ENCODE results near the gene OCA2.

The OCA2 gene

GRCh38 chr15:28060005-28060404 is 39.1 kb downstream of the OCA2 start:
- no peaks in the 10 kb centered on the region; the same call in 1 of the 2 replicates for H3K9me3 ChIP-seq (ENCODE audit: control insufficient read depth, insufficient read depth, low read length)
- H3K9ac ChIP-seq (ENCODE audit: low read depth, low read length), result no peak overlapping the region
- H3K36me3 ChIP-seq (ENCODE audit: insufficient read depth, low read length), result no peaks in the 10 kb centered on the region
- H3K4me1 ChIP-seq (ENCODE audit: insufficient read depth, low read length), result no peaks in the 10 kb centered on the region

GRCh38 chr15:28058082-28058481 is 41.0 kb downstream of the OCA2 start:
- Histone ChIP-seq H3K4me1 (ENCODE audit: insufficient read depth, low read length) (no peaks in the 10 kb centered on the region), H3K36me3 (ENCODE audit: insufficient read depth, low read length) (no peaks in the 10 kb centered on the region), H3K9me3 (ENCODE audit: control insufficient read depth, insufficient read depth, low read length) (no peaks in the 10 kb centered on the region), H3K9ac (ENCODE audit: low read depth, low read length) (no peak overlapping the region)

DNA sequence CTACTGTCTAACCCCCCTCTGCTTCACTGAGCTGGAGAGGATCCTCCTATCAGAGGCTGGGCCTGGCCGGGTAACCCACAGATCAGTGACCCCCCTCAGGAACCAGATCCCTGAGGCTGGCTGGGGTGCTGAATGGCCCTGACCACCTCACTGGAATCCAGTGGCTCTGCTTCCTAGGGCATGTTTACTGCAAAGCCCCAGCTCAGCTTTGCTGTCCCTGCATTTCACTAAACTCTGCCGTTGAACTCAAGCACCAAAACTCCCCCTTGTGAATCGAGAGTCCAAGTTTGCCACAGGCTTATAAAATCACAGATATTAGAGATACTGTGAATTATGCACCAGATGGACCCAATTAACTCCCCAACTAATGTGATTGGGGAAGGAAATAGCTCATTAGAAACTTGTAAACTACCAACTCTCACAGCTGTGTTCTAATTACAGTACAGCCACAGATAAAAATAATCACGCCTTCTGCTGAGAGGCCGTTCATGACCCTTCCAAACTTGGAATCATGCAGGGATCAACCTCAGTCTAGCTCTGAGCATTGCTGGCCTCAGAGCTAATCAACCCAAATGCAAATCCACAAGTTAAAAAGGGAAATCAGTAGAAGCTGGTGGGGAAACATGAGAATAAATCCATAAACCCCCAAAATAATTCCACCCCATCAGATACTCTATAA is 47.0 kb downstream of the OCA2 start:
- H3K9me3 ChIP-seq (ENCODE audit: control insufficient read depth, insufficient read depth, low read length), result no peaks in the 10 kb centered on the region; the same call in 1 of the 2 replicates
- no peaks in the 10 kb centered on the region for H3K36me3 ChIP-seq (ENCODE audit: insufficient read depth, low read length)
- H3K4me1 ChIP-seq (ENCODE audit: insufficient read depth, low read length), result no peaks in the 10 kb centered on the region
- no peak overlapping the region for H3K9ac ChIP-seq (ENCODE audit: low read depth, low read length)

DNA sequence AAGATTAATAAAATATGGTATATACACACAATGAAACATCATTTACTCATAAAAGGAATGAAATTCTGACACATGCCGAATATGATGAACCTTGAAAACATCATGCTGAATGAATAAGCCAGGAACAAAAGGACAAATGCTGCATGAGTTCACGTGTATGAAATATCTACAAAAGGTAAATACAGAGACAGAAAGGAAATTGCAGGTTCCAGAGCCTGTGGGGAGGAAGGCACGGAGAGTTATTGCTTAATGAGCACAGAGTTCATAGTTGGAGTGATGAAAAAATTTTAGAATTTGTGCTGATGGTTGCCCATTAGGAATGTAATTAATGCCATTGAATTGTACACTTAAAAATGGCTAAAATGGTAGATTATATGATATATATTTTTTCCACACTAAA is 49.5 kb downstream of the OCA2 start:
- H3K9ac ChIP-seq (ENCODE audit: low read depth, low read length), result no peak overlapping the region
- no peaks in the 10 kb centered on the region for H3K36me3 ChIP-seq (ENCODE audit: insufficient read depth, low read length)
- H3K4me1 ChIP-seq (ENCODE audit: insufficient read depth, low read length), result no peaks in the 10 kb centered on the region
- H3K9me3 ChIP-seq (ENCODE audit: control insufficient read depth, insufficient read depth, low read length), result no peaks in the 10 kb centered on the region; the same call in 1 of the 2 replicates

GRCh38 chr15:28047277-28047676 is 51.8 kb downstream of the OCA2 start:
- Histone ChIP-seq H3K4me1 (ENCODE audit: insufficient read depth, low read length) (no peaks in the 10 kb centered on the region), H3K9me3 (ENCODE audit: control insufficient read depth, insufficient read depth, low read length) (no peaks in the 10 kb centered on the region; the same call in 1 of the 2 replicates), H3K9ac (ENCODE audit: low read depth, low read length) (no peak overlapping the region), H3K36me3 (ENCODE audit: insufficient read depth, low read length) (no peaks in the 10 kb centered on the region)

DNA sequence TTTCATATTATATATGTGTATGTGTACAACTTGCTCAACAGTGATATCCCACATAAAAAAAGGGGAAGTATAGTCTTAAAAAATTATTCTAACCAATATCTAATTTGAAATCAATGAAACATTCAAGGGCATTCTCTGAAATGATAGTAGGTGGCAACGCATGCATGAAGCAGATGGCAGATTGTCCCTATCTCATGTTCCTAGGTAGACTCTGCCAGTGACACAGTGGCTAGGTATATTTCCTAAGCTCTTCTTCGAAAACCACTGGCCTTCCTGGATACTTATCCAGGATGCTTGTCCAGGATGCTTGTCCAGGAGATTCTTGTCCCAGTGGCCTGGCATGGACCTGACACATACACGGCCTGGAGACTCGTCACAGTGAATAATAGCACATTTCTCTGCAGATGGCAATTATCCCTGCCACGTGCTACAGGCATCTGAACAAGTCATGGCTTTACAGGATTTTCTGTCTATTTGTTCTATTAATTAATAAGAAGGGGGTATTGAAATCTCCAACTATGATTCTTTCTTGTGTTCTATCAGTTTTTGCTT is 54.9 kb downstream of the OCA2 start:
- no peaks in the 10 kb centered on the region; the same call in 1 of the 2 replicates for H3K9me3 ChIP-seq (ENCODE audit: control insufficient read depth, insufficient read depth, low read length)
- H3K9ac ChIP-seq (ENCODE audit: low read depth, low read length), result no peak overlapping the region
- no peaks in the 10 kb centered on the region for H3K4me1 ChIP-seq (ENCODE audit: insufficient read depth, low read length)
- no peaks in the 10 kb centered on the region for H3K36me3 ChIP-seq (ENCODE audit: insufficient read depth, low read length)

- Histone ChIP-seq H3K9me3 (ENCODE audit: control insufficient read depth, insufficient read depth, low read length) (no peaks in the 10 kb centered on the region; the same call in 1 of the 2 replicates), H3K9ac (ENCODE audit: low read depth, low read length) (no peak overlapping the region), H3K4me1 (ENCODE audit: insufficient read depth, low read length) (no peaks in the 10 kb centered on the region), H3K36me3 (ENCODE audit: insufficient read depth, low read length) (no peaks in the 10 kb centered on the region)
These were observed 55.4 kb downstream of the OCA2 start for GRCh38 chr15:28043691-28044091.

DNA sequence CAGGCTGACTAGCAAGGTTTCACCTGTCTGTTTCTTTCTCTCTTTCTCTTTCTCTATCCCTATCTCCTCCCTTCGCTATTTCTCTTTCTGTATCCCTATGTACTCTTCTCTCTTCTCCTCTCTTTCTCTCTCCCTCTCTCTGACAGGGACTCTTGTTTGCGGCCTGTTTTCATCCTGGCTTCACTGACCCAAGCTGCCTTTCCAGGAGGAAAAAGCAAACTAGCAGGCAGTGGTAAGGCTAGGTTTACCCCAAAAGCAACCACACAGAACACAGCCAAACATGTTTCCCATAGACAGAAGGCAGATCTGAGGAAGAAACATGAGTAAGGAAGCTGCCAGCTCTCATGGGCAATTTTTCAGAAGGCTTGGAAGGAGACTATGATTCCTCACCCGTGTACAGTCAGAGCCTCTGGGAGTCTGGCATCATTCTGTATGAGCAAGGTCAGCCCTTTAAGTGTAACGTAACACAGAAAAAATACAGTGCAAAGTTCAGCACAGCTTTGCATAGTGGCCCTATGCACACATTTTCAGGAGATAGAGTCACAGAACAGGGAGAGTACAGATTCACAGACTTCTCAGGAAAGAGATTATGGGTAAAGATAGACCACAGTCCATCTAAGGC is 61.0 kb downstream of the OCA2 start:
- Histone ChIP-seq H3K9me3 (ENCODE audit: control insufficient read depth, insufficient read depth, low read length) (no peaks in the 10 kb centered on the region), H3K9ac (ENCODE audit: low read depth, low read length) (no peak overlapping the region), H3K36me3 (ENCODE audit: insufficient read depth, low read length) (no peaks in the 10 kb centered on the region), H3K4me1 (ENCODE audit: insufficient read depth, low read length) (no peaks in the 10 kb centered on the region)

DNA sequence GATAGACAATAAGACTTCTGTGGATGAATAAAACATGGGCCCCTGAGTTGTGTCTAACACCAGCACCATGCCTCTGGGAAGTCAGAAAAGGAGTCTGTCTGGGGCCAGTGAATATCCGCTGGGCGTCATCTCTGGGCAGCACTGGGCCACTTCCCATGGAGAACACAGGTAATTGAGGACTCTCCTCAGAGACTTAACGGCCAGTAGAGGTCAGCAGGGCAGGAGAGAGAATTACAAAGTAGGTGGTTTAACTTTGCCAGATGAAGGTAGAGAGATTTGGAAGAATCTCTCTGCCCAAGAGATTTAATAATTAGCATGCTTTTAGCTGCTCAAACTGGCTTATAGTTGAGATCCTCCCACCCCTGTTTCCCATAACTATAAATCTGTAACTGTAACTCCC is 65.7 kb downstream of the OCA2 start:
- Histone ChIP-seq H3K9me3 (ENCODE audit: control insufficient read depth, insufficient read depth, low read length) (no peaks in the 10 kb centered on the region), H3K36me3 (ENCODE audit: insufficient read depth, low read length) (no peaks in the 10 kb centered on the region), H3K9ac (ENCODE audit: low read depth, low read length) (no peak overlapping the region), H3K4me1 (ENCODE audit: insufficient read depth, low read length) (no peaks in the 10 kb centered on the region)

- H3K9ac ChIP-seq (ENCODE audit: low read depth, low read length), result no peak overlapping the region
- no peaks in the 10 kb centered on the region for H3K4me1 ChIP-seq (ENCODE audit: insufficient read depth, low read length)
- no peaks in the 10 kb centered on the region for H3K36me3 ChIP-seq (ENCODE audit: insufficient read depth, low read length)
- no peaks in the 10 kb centered on the region for H3K9me3 ChIP-seq (ENCODE audit: control insufficient read depth, insufficient read depth, low read length)
These were observed 68.3 kb downstream of the OCA2 start for GRCh38 chr15:28030801-28031200.

GRCh38 chr15:28027714-28028076 is 71.4 kb downstream of the OCA2 start:
- Histone ChIP-seq H3K9ac (ENCODE audit: low read depth, low read length) (no peak overlapping the region), H3K4me1 (ENCODE audit: insufficient read depth, low read length) (no peaks in the 10 kb centered on the region), H3K9me3 (ENCODE audit: control insufficient read depth, insufficient read depth, low read length) (no peaks in the 10 kb centered on the region), H3K36me3 (ENCODE audit: insufficient read depth, low read length) (no peaks in the 10 kb centered on the region)

DNA sequence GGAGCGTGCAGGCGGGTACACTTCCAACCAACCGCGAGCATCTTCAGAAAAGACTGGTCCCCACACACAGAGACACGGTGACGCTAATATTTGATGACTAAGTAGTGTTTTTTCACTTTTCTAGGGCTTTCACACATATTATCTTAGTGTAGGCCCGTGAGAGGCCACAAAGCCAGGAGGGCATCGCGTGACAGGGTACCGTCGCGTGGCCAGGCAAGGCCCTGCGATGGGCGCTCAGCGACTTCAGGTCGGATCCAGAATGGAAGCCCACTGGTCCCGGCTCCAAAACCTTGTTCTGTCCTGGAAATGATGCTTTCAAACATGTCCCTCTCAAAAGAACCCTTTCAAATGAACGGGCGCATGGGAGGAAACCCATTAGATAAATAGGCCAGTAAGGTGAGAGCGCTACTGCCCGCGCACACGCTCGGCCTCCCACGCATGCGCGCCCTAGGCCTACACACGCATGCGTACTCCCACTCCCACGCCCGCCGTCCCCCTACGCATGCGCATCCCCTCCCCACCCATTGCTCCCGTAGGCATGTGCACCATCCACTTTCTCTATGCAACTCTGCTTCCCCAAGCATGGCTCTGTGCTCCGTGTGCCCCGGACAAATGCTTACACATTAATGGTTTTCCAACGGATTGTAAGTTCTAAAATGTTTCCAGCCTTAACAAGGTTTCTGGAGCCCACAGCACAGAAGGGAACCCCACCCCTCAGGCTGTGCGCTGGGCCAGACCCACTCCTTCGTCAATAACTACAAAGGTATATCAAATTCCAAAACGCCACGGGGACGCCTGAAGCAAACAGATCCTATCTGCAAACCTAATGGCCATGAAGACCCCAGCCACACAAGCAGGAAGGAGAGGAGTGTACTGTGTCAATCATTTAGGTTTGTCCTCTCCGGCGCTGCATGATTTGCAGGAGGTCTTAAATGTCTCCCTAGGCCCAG is 72.1 kb downstream of the OCA2 start:
- Histone ChIP-seq H3K9me3 (ENCODE audit: control insufficient read depth, insufficient read depth, low read length) (no peaks in the 10 kb centered on the region), H3K9ac (ENCODE audit: low read depth, low read length) (no peak overlapping the region), H3K4me1 (ENCODE audit: insufficient read depth, low read length) (peaks cover under 1% of the 10 kb centered on the region; the same call in 1 of the 2 replicates), H3K36me3 (ENCODE audit: insufficient read depth, low read length) (no peaks in the 10 kb centered on the region)

DNA sequence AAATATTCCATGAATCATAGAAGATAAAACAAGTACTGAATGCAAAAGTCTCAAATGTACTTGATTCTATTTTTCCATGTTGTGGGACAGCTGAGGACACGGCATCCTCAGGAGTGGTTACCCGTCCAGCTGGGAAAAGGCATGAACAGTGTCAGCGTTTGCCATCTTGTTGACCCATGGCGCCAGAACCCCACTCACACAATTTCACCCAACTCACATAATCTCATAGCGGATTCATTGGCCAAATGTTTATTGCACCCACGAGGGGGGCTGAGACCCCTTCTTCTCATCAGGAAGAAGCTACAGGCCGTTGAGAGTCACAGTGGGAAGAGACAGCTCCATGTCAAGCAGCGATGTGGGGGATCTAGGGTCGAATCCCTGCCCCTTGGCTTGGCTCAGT is 72.9 kb downstream of the OCA2 start:
- Histone ChIP-seq H3K36me3 (ENCODE audit: insufficient read depth, low read length) (no peaks in the 10 kb centered on the region), H3K9me3 (ENCODE audit: control insufficient read depth, insufficient read depth, low read length) (no peaks in the 10 kb centered on the region), H3K9ac (ENCODE audit: low read depth, low read length) (no peak overlapping the region), H3K4me1 (ENCODE audit: insufficient read depth, low read length) (peaks cover 5% of the 10 kb centered on the region; the same call in 1 of the 2 replicates)

- H3K9ac ChIP-seq (ENCODE audit: low read depth, low read length), result no peak overlapping the region
- H3K36me3 ChIP-seq (ENCODE audit: insufficient read depth, low read length), result no peaks in the 10 kb centered on the region
- no peaks in the 10 kb centered on the region for H3K9me3 ChIP-seq (ENCODE audit: control insufficient read depth, insufficient read depth, low read length)
- peaks cover 5% of the 10 kb centered on the region; the same call in 1 of the 2 replicates for H3K4me1 ChIP-seq (ENCODE audit: insufficient read depth, low read length)
These were observed 73.7 kb downstream of the OCA2 start for GRCh38 chr15:28025413-28025812.

All from ES-I3 (cell line).